Measurements from ENCODE around the gene ATXN2.

ATXN2 gene

DNA sequence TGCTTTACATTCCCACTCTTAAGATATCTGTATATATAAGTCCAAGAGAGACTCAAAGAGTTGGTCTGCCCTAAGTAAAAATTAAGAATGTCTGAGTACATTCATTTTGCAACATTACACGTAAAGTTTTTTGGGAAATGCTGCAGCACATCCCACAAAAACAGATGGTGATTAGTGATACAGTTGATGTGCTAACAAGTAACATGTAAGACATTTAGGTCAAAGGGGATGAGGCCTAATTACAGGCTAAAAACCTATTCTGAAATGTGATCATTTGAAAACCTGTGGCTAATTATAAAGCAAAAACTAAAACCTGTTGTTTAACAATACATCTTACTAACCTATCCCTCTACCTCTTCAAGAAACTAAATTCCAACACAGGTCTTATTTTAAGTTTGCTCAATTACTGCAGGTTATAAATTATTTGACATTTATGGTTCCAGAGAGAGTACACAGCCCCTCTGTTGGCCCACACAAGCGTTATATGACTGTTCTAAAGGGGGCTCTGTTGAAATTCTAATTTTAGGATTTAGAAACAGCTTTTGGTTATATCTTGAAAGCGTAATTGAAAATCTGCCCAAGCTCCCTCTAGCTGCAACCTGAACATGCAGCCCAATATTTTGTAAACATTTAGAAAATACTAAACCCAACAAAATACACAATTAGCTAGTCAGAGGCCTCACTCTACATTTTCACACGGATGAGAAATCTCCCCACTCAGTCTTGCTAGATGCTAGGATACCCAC lies 43.7 kb upstream of the ATXN2 start:
- TF ChIP-seq CREB1 (IDR thresholded peaks at IDR 0.05; ENCODE audit: low read depth) (no peak), TAF1 (IDR thresholded peaks at IDR 0.05; ENCODE audit: low read depth) (no peak), FOXM1 (IDR thresholded peaks at IDR 0.05; ENCODE audit: borderline replicate concordance, low read depth) (no peak), RAD21 (IDR thresholded peaks at IDR 0.05; ENCODE audit: low read depth) (no peak), CEBPB (IDR thresholded peaks at IDR 0.05) (no peak), NFIC (IDR thresholded peaks at IDR 0.05) (no peak)
- TF ChIP-seq, protein P1, sequence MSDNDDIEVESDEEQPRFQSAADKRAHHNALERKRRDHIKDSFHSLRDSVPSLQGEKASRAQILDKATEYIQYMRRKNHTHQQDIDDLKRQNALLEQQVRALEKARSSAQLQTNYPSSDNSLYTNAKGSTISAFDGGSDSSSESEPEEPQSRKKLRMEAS (IDR thresholded peaks at IDR 0.05) = no peak
- TF ChIP-seq, protein P2, sequence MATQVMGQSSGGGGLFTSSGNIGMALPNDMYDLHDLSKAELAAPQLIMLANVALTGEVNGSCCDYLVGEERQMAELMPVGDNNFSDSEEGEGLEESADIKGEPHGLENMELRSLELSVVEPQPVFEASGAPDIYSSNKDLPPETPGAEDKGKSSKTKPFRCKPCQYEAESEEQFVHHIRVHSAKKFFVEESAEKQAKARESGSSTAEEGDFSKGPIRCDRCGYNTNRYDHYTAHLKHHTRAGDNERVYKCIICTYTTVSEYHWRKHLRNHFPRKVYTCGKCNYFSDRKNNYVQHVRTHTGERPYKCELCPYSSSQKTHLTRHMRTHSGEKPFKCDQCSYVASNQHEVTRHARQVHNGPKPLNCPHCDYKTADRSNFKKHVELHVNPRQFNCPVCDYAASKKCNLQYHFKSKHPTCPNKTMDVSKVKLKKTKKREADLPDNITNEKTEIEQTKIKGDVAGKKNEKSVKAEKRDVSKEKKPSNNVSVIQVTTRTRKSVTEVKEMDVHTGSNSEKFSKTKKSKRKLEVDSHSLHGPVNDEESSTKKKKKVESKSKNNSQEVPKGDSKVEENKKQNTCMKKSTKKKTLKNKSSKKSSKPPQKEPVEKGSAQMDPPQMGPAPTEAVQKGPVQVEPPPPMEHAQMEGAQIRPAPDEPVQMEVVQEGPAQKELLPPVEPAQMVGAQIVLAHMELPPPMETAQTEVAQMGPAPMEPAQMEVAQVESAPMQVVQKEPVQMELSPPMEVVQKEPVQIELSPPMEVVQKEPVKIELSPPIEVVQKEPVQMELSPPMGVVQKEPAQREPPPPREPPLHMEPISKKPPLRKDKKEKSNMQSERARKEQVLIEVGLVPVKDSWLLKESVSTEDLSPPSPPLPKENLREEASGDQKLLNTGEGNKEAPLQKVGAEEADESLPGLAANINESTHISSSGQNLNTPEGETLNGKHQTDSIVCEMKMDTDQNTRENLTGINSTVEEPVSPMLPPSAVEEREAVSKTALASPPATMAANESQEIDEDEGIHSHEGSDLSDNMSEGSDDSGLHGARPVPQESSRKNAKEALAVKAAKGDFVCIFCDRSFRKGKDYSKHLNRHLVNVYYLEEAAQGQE (IDR thresholded peaks at IDR 0.05; ENCODE audit: low read depth) = no peak

DNA sequence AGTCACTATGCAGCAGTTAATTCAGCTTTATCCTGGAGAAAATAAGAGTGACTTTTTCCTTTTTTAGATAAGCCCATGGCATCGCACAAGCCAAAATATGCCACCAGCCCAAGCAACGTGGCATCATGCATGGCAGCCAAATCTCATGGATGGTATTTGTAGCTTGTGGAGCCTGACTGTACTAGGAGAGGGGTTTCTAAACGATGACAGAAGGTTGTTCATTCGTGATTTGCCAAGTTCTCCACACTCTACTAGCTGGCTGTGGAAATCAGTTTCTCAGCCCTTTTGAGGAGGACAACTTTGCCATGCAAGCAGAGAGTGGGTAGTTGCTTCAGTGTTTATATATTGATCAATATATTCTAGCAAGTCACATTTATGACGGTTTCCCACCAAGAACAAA lies 41.4 kb upstream of the ATXN2 start:
- TF ChIP-seq CEBPB (IDR thresholded peaks at IDR 0.05) = no peak
- TF ChIP-seq EP300 (IDR thresholded peaks at IDR 0.05; ENCODE audit: borderline replicate concordance) = no peak
- TF ChIP-seq, protein P3, sequence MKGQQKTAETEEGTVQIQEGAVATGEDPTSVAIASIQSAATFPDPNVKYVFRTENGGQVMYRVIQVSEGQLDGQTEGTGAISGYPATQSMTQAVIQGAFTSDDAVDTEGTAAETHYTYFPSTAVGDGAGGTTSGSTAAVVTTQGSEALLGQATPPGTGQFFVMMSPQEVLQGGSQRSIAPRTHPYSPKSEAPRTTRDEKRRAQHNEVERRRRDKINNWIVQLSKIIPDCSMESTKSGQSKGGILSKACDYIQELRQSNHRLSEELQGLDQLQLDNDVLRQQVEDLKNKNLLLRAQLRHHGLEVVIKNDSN (IDR thresholded peaks at IDR 0.05) = no peak
- TF ChIP-seq EGR1 (IDR thresholded peaks at IDR 0.05) = no peak
- TF ChIP-seq ZBTB7A (IDR thresholded peaks at IDR 0.05; ENCODE audit: low read depth) = no peak
- no peak for TF ChIP-seq NFIC (IDR thresholded peaks at IDR 0.05)
- TF ChIP-seq TCF12 (IDR thresholded peaks at IDR 0.05; ENCODE audit: low read depth) = no peak
- no peak for TF ChIP-seq TEAD4 (IDR thresholded peaks at IDR 0.05)
- TF ChIP-seq CREB1 (IDR thresholded peaks at IDR 0.05; ENCODE audit: low read depth) = no peak
- no peak for TF ChIP-seq YY1 (IDR thresholded peaks at IDR 0.05; ENCODE audit: low read depth)
- no peak for TF ChIP-seq FOXM1 (IDR thresholded peaks at IDR 0.05; ENCODE audit: borderline replicate concordance, low read depth)
- TF ChIP-seq, protein P2 (IDR thresholded peaks at IDR 0.05; ENCODE audit: low read depth) = no peak
- no peak for TF ChIP-seq RAD21 (IDR thresholded peaks at IDR 0.05; ENCODE audit: low read depth)
- no peak for TF ChIP-seq TAF1 (IDR thresholded peaks at IDR 0.05; ENCODE audit: low read depth)
- TF ChIP-seq, protein P1 (IDR thresholded peaks at IDR 0.05) = no peak

DNA sequence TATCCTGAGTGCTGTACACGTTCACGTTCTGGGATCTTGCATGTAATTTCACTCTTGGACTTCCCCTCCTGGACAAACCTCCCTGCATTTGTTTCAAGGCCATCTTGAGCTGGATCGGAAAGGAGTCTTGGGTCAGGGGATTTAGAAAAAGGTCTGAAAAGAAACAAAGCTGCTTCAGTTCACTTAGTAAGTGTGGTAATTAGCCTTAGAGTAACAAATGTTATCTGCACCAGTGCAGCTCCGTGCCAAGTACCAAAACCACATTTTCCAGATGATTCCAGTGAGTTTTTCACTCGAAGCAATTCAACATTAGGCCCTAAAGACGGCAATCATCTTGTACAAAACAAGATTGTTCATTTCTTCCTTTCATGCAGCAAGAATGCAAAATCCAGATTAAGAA lies 39.4 kb upstream of the ATXN2 start:
- TF ChIP-seq TCF12 (IDR thresholded peaks at IDR 0.05; ENCODE audit: low read depth) = no peak
- TF ChIP-seq RAD21 (IDR thresholded peaks at IDR 0.05; ENCODE audit: low read depth) = no peak
- TF ChIP-seq EP300 (IDR thresholded peaks at IDR 0.05; ENCODE audit: borderline replicate concordance) = no peak
- no peak for TF ChIP-seq TAF1 (IDR thresholded peaks at IDR 0.05; ENCODE audit: low read depth)
- no peak for TF ChIP-seq YY1 (IDR thresholded peaks at IDR 0.05; ENCODE audit: low read depth)
- no peak for TF ChIP-seq CREB1 (IDR thresholded peaks at IDR 0.05; ENCODE audit: low read depth)
- no peak for TF ChIP-seq TEAD4 (IDR thresholded peaks at IDR 0.05)
- TF ChIP-seq, protein P3 (IDR thresholded peaks at IDR 0.05) = no peak

DNA sequence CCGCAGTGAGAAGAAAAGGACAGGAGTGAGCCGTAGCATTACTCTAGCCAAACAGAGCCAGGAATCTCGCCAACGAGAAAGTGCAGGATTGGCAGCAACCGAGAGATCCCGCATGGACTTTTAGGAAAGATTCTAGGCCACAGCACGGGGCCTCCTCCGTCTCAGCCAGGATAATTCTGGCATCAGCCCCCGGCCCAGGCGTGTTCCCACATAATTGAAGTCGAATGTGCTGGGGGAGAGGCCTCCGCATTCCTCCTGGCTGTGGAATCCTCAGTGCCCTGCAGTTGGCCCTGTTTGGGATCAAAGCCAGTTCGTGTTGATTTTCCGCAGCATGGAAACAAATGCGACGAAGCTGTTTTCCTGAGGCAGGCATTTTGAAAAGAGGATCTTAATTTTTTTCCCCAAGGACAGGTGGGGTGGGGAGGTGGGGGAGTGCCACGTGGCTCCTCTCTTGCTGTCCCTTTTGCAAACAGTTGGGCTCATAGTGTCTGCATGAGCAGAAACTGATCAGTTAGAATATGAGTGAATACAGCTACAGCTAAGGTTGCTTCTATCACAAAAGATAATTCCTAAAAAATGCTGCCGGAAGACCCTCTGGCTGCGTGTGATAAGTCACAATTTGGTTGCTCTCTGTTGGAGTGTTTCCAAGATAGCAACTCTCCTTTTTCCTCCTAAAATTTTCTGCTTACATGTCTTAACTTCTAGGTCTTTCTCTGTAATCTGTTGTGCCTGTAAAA lies 37.3 kb upstream of the ATXN2 start:
- TF ChIP-seq, protein P2 (IDR thresholded peaks at IDR 0.05; ENCODE audit: low read depth) = no peak
- TF ChIP-seq ZBTB7A (IDR thresholded peaks at IDR 0.05; ENCODE audit: low read depth) = no peak
- no peak for TF ChIP-seq EGR1 (IDR thresholded peaks at IDR 0.05)
- TF ChIP-seq CEBPB (IDR thresholded peaks at IDR 0.05) = no peak
- TF ChIP-seq YY1 (IDR thresholded peaks at IDR 0.05; ENCODE audit: low read depth) = no peak
- no peak for TF ChIP-seq FOXM1 (IDR thresholded peaks at IDR 0.05; ENCODE audit: borderline replicate concordance, low read depth)
- TF ChIP-seq EP300 (IDR thresholded peaks at IDR 0.05; ENCODE audit: borderline replicate concordance) = no peak
- TF ChIP-seq, protein P1 (IDR thresholded peaks at IDR 0.05) = no peak
- TF ChIP-seq TCF12 (IDR thresholded peaks at IDR 0.05; ENCODE audit: low read depth) = no peak
- no peak for TF ChIP-seq CREB1 (IDR thresholded peaks at IDR 0.05; ENCODE audit: low read depth)
- TF ChIP-seq, protein P3 (IDR thresholded peaks at IDR 0.05) = no peak

All from Ishikawa (cell line).